ENCODE results near the gene TLL2. TPM values are rescaled to one million over a fixed set of nuclear protein-coding genes. Genes with fewer than 3 reads are reported as not detected.

The TLL2 gene
- polyA plus RNA-seq, 2 of the 4 experiments (the other 2 are of a cell fraction): 0.08 to 0.13 TPM

DNA sequence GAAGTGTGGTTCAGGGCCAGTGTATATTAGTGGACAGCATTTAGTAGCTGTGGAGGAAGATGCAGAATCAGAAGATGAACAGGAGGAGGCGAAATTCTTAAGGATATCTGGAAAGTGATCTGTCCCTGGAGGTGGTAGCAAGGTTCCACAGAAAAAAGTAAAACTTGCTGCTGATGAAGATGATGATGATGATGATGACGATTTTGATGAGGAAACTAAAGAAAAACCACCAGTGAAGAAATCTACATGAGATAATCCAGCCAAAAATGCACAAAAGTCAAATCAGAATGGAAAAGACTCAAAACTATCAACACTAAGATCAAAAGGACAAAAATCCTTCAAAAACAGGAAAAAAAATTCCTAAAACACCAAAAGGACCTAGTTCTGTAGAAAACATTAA, 46.8 kb upstream of the TLL2 start:
- no peak for ATAC-seq

DNA sequence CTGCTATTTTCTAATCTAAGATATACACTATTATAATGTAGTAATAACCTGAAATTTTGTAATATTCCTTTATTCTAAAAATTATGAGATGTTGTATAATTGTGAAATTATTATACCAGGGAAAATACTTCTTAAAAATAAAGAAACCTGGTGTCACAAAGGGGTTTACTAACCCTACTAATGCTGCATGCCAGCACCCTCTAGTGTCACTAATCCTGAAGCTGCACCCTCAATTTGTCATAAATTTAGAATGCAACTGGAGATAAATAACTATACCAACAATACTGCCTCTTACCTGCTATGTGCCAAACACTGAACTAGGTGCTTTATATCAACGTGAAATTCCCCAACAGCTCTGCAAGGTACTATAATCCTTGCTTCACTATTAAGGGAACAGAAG, 42.3 kb upstream of the TLL2 start:
- no peak for DNase-seq (ENCODE audit: low read depth in 1 of 2, low spot score in 1 of 2)
- Histone ChIP-seq H3K4me2 (no peak overlapping the region), H3K27ac (no peak overlapping the region), H3K9me3 (no peaks in the 10 kb centered on the region), H3K4me1 (no peaks in the 10 kb centered on the region), H3K4me3 (no peak overlapping the region)
- peak; percentile 66 to 67; a peak in 3 of 6 replicates for ATAC-seq
- 85% methylated on average over 1 of the region's 1 CpG for WGBS (ENCODE audit: missing lambda C conversion rate)
- FAIRE-seq: peak; percentile 18
- TF ChIP-seq, protein P1, sequence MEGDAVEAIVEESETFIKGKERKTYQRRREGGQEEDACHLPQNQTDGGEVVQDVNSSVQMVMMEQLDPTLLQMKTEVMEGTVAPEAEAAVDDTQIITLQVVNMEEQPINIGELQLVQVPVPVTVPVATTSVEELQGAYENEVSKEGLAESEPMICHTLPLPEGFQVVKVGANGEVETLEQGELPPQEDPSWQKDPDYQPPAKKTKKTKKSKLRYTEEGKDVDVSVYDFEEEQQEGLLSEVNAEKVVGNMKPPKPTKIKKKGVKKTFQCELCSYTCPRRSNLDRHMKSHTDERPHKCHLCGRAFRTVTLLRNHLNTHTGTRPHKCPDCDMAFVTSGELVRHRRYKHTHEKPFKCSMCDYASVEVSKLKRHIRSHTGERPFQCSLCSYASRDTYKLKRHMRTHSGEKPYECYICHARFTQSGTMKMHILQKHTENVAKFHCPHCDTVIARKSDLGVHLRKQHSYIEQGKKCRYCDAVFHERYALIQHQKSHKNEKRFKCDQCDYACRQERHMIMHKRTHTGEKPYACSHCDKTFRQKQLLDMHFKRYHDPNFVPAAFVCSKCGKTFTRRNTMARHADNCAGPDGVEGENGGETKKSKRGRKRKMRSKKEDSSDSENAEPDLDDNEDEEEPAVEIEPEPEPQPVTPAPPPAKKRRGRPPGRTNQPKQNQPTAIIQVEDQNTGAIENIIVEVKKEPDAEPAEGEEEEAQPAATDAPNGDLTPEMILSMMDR (IDR thresholded peaks at IDR 0.05): peak; percentile 43; the same call in 2 of the 3 replicates
- TF ChIP-seq JUN (IDR thresholded peaks at IDR 0.05) (no peak), SMC3 (IDR thresholded peaks at IDR 0.05) (0 out of 3 replicates have a peak, but pooled peaks have one; percentile 19), RAD21 (conservative IDR thresholded peaks at IDR 0.05 in 1 of 2, IDR thresholded peaks at IDR 0.05 in 1 of 2) (peak; percentile 26 to 42; a peak in 3 of 5 replicates)
- POLR2A ChIA-PET: no interaction called here
- CTCF ChIA-PET: interaction anchor here (0.6 to 1.9 kb wide), 9 partner anchors 9 to 190 kb away, joined by 3 to 6 read pairs (median 4); partner anchors contain the start of gene TLL2

More for the DNA sequence above, 46.8 kb upstream of the TLL2 start:
- no peak overlapping the region for H3K27ac ChIP-seq
- peak overlapping the region; percentile 23; the same call in 2 of the 3 replicates for H3K4me2 ChIP-seq
- no peak overlapping the region for H3K4me3 ChIP-seq
- DNase-seq (ENCODE audit: low read depth in 1 of 2, low spot score in 1 of 2): no peak
- 88% methylated on average over 2 of the region's 2 CpGs for WGBS (ENCODE audit: missing lambda C conversion rate)
- ChIA-PET POLR2A (no interaction called here), CTCF (interaction anchor here (1.2 kb wide), 1 partner anchor 47 kb away, joined by 3 read pairs; the partner anchor contains the start of gene TLL2)
- TF ChIP-seq CBX8 (IDR thresholded peaks at IDR 0.05) (no peak), NR3C1 (IDR thresholded peaks at IDR 0.05) (no peak), ZC3H11A (IDR thresholded peaks at IDR 0.05) (no peak), KDM5A (IDR thresholded peaks at IDR 0.05) (no peak), TP53 (CRISPR knock-in tag; IDR thresholded peaks at IDR 0.05) (no peak), MYC (IDR thresholded peaks at IDR 0.05; ENCODE audit: borderline replicate concordance, low read length) (no peak), ZNF302 (CRISPR knock-in tag; IDR thresholded peaks at IDR 0.05) (no peak), HOXB13 (CRISPR knock-in tag; IDR thresholded peaks at IDR 0.05; ENCODE audit: low read depth) (no peak), RNF2 (IDR thresholded peaks at IDR 0.05; ENCODE audit: borderline replicate concordance, low read depth) (no peak), ESRRA (IDR thresholded peaks at IDR 0.05; ENCODE audit: borderline replicate concordance, low read length) (no peak), GATA3 (IDR thresholded peaks at IDR 0.05; ENCODE audit: borderline replicate concordance) (no peak), FOXS1 (CRISPR knock-in tag; IDR thresholded peaks at IDR 0.05) (no peak)
- TF ChIP-seq, protein P2, sequence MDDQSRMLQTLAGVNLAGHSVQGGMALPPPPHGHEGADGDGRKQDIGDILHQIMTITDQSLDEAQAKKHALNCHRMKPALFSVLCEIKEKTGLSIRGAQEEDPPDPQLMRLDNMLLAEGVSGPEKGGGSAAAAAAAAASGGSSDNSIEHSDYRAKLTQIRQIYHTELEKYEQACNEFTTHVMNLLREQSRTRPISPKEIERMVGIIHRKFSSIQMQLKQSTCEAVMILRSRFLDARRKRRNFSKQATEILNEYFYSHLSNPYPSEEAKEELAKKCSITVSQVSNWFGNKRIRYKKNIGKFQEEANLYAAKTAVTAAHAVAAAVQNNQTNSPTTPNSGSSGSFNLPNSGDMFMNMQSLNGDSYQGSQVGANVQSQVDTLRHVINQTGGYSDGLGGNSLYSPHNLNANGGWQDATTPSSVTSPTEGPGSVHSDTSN (IDR thresholded peaks at IDR 0.05): no peak
- TF ChIP-seq, protein P3, sequence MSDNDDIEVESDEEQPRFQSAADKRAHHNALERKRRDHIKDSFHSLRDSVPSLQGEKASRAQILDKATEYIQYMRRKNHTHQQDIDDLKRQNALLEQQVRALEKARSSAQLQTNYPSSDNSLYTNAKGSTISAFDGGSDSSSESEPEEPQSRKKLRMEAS (IDR thresholded peaks at IDR 0.05): no peak
- peaks cover 9% of the 10 kb centered on the region for H3K4me1 ChIP-seq
- no peak for FAIRE-seq
- H3K9me3 ChIP-seq: no peaks in the 10 kb centered on the region

DNA sequence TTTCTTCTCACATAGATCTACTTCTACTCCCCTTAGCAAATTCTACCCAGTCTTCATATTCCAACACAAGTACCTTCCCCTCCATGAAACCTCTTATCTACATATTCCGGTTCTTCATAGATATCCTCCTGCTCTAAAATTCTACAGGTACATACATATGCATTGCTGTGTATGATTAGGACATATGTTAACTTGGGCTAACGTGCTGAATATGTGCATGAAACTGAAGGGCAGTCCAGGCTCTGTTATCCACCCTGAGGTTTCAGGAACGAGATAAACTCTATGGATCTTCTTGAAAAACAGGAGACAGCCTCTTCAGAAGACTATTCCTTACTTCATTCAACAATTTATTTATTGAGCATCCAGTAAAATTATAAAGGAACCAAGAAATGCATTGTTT, 41.6 kb upstream of the TLL2 start:
- DNase-seq (ENCODE audit: low read depth in 1 of 2, low spot score in 1 of 2): no peak
- 90% methylated on average over 3 of the region's 3 CpGs for WGBS (ENCODE audit: missing lambda C conversion rate)
- CTCF ChIA-PET: interaction anchor here (0.7 to 1.9 kb wide), 2 partner anchors 180 to 637 kb away, joined by 3 to 6 read pairs; no protein-coding TSS in a partner anchor
- no peaks in the 10 kb centered on the region for H3K9me3 ChIP-seq
- no peak for ATAC-seq
- no peak overlapping the region for H3K4me2 ChIP-seq
- H3K4me1 ChIP-seq: no peaks in the 10 kb centered on the region
- H3K4me3 ChIP-seq: no peak overlapping the region
- FAIRE-seq: no peak
- H3K27ac ChIP-seq: no peak overlapping the region
- POLR2A ChIA-PET: no interaction called here
- TF ChIP-seq POLR2A (IDR thresholded peaks at IDR 0.05; ENCODE audit: low read length): no peak
- TF ChIP-seq, protein P4, sequence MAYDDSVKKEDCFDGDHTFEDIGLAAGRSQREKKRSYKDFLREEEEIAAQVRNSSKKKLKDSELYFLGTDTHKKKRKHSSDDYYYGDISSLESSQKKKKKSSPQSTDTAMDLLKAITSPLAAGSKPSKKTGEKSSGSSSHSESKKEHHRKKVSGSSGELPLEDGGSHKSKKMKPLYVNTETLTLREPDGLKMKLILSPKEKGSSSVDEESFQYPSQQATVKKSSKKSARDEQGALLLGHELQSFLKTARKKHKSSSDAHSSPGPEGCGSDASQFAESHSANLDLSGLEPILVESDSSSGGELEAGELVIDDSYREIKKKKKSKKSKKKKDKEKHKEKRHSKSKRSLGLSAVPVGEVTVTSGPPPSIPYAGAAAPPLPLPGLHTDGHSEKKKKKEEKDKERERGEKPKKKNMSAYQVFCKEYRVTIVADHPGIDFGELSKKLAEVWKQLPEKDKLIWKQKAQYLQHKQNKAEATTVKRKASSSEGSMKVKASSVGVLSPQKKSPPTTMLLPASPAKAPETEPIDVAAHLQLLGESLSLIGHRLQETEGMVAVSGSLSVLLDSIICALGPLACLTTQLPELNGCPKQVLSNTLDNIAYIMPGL (CRISPR knock-in tag; IDR thresholded peaks at IDR 0.05; ENCODE audit: borderline replicate concordance): no peak
- no peak for TF ChIP-seq NFE2L2 (conservative IDR thresholded peaks at IDR 0.05; ENCODE audit: low read length)
- TF ChIP-seq JUNB (IDR thresholded peaks at IDR 0.05): no peak
- no peak for TF ChIP-seq KDM1A (IDR thresholded peaks at IDR 0.05; ENCODE audit: low read depth)
